Measurements from ENCODE around the gene DACT3.

DNA sequence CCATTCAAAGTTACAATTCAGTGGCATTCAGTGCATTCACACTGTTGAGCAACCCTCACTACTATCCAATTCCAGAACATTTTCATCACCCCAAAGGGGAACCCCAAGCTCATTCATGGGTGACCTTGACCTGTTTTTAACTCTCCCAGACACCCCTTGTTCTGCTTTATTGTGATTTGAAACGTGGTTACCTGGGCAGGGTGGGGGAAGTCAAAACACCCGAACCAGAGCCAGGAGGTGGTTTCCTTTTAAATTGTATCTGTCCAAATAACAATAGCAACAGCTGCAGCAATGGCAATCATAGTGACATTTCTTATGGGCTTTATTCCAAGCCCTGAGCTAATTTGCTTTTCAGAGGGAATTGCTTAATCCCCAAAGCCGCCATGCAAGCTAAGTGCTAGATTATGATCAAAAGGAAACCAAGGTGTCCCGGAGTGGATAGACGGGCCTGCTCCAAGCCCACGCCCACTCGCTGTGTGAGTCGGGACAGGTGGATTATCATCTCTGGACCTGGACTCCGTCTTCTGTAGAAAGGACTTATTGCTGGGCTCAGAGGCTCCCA is 42.2 kb downstream of the DACT3 start:
- TF ChIP-seq CHD2 (IDR thresholded peaks at IDR 0.05; ENCODE audit: low read length, partially characterized antibody) (no peak), EP300 (IDR thresholded peaks at IDR 0.05; ENCODE audit: borderline replicate concordance in 1 of 2, low read depth in 1 of 2, low read length in 1 of 2) (no peak), CTCF (IDR thresholded peaks at IDR 0.05) (no peak), EZH2phosphoT487 (IDR thresholded peaks at IDR 0.05; ENCODE audit: borderline replicate concordance, low read depth) (no peak), RAD21 (IDR thresholded peaks at IDR 0.05; ENCODE audit: low read length) (no peak), USF2 (IDR thresholded peaks at IDR 0.05; ENCODE audit: borderline replicate concordance, low read depth, low read length) (no peak)
- TF ChIP-seq, protein P1, sequence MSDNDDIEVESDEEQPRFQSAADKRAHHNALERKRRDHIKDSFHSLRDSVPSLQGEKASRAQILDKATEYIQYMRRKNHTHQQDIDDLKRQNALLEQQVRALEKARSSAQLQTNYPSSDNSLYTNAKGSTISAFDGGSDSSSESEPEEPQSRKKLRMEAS (IDR thresholded peaks at IDR 0.05; ENCODE audit: low read depth): no peak

All from SK-N-SH (cell line).